Measurements from ENCODE around the gene CHCHD6.

GRCh38 chr3:126723237-126723636, 19.2 kb downstream of the CHCHD6 start:
- no peak for TF ChIP-seq CTCF (conservative IDR thresholded peaks at IDR 0.05 in 1 of 2, IDR thresholded peaks at IDR 0.05 in 1 of 2; ENCODE audit: extremely low read depth in 1 of 2, insufficient read depth in 1 of 2, low read depth in 1 of 2, low read length in 2 of 2)
- TF ChIP-seq EZH2 (IDR thresholded peaks at IDR 0.05; ENCODE audit: borderline replicate concordance, low read length) = no peak

All from mammary epithelial cell (primary cell).